Activated CD4-positive, alpha-beta memory T cell treated with anti-CD3 and anti-CD28 coated beads, Interleukin-2, amount 10 ng/mL, durations not matched to agents 7 days and 5 days (primary cell): Measurements from ENCODE around the gene FAM149B1. TPM values are rescaled to one million over a fixed set of nuclear protein-coding genes. Genes with fewer than 3 reads are reported as not detected.
"Not testable (repeated sequence)": the region's sequence is repeated elsewhere in the genome, so short reads cannot be mapped to it uniquely, and the experiment has no call there.

Source experiments
- CTCF ChIA-PET: fragments of 350-600 bp; sonication (Branson Sonifier 250); formaldehyde crosslinking; loops from one replicate; lab custom pipeline; 2021; ENCODE audit warnings: antibody characterized with exemption, inconsistent platforms; lab: Charles Lee
- POLR2A ChIA-PET: fragments of 350-600 bp; sonication (Branson Sonifier 250); formaldehyde crosslinking; loops from one replicate; lab custom pipeline; 2021; ENCODE audit warnings: antibody characterized with exemption; lab: Charles Lee
- DNase-seq: peaks from one replicate; pipeline ENCODE4 v3.0.0-alpha.2; 2020
- H3K27ac Mint-ChIP-seq: one replicate; pipeline ENCODE4 v1.8.0; 2021; ENCODE audit warnings: mild to moderate bottlenecking, mixed read lengths
- H3K27me3 Mint-ChIP-seq: one replicate; pipeline ENCODE4 v1.8.0; 2021; ENCODE audit warnings: mixed read lengths
- H3K36me3 Mint-ChIP-seq: one replicate; pipeline ENCODE4 v1.8.0; 2021; ENCODE audit warnings: low read depth, mixed read lengths
- H3K4me1 Mint-ChIP-seq: one replicate; pipeline ENCODE4 v1.8.0; 2021; ENCODE audit warnings: mixed read lengths
- H3K4me3 Mint-ChIP-seq: one replicate; pipeline ENCODE4 v1.8.0; 2021; ENCODE audit warnings: mild to moderate bottlenecking, mixed read lengths
- H3K9me3 Mint-ChIP-seq: one replicate; pipeline ENCODE4 v1.8.0; 2021; ENCODE audit warnings: mixed read lengths
- total RNA-seq, 2 experiments: library from RNA; stranded (reverse); gene quantifications; one replicate each; pipeline ENCODE4 v1.2.3, GENCODE V29; 2021

Gene FAM149B1
- total RNA-seq, result 10 to 100 TPM; 15.7 to 17.4 TPM

DNA sequence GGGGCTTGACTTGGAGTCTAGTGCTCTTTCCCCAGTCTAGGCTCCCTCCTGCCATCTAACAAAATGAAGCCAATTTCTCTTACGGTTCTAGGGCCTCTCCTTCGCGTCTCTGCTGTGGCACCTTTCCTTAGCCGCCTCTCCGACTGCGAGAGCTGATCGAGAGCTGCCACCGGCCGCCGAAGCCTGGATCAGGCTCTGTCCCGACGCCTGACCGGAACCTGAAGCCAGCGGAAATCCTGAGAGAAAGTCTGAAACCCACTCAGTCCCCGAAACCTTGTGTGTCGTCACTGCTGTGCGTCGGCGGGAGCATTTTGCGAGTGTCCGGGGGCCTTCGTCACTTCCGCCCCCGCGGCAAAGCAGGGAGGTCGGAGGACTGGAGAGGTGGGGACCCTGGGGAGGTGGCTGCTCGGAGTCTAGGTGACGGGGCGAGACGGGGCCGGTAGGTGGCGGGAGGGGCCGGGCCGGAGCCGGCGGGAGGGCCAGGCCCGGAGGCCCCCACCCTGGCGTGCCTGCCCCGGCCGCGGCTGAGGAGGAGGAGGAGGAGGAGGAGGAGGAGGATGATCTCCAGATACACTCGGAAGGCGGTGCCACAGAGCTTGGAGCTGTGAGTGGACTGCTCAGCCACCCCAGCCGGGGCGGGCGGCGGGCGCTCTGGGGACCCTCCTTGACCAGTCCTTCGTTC lies at the start of gene FAM149B1, which contains the start of gene ECD:
Gene FAM149B1 (plus strand): TSS at position 337 of the 682 bp plus-strand sequence. CDS start 221 bp downstream, at position 558.
Gene ECD (minus strand): TSS at position 226 of the 682 bp plus-strand sequence. CDS start 4,071 bp downstream, outside the sequence.
- Mint-ChIP-seq H3K27ac (peak within 1 kb of the TSS; percentile 98), H3K4me1 (peaks cover 40% of the 10 kb centered on the region), H3K36me3 (peaks cover 23% of the 10 kb centered on the region), H3K27me3 (no peaks in the 10 kb centered on the region), H3K4me3 (peak within 1 kb of the TSS; percentile 100), H3K9me3 (no peaks in the 10 kb centered on the region)
- ChIA-PET CTCF (interaction anchor here (0.6 to 3.2 kb wide), 5 partner anchors 9 to 253 kb away, joined by 3 to 19 read pairs (median 7); partner anchors contain the start of genes DNAJC9 and P4HA1), POLR2A (interaction anchor here (0.7 to 4.2 kb wide), 15 partner anchors 10 to 458 kb away, joined by 3 to 35 read pairs (median 4); partner anchors contain the start of genes DNAJC9, MRPS16, NUDT13 and P4HA1)
- DNase-seq, result peak; percentile 94

DNA sequence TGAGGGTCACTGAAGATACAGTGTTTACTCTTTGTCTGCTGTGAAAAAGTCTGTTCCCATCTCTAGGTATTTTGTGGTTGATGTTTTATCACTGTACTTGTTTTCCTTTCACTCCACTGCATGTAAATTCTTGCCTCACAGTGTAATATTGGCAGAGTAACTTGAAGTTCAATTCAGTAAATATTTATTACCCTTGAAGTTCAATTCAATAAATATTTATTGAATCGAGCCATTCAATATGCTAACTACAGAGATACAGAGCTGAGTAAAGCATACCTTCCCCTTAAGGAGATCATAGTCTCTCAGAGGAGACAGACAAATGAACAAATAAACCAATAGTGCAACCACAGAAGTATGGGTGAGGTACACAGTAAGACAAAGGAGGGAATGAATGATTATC lies 48.5 kb upstream of the FAM149B1 start:
- no peak overlapping the region for H3K27ac Mint-ChIP-seq

DNA sequence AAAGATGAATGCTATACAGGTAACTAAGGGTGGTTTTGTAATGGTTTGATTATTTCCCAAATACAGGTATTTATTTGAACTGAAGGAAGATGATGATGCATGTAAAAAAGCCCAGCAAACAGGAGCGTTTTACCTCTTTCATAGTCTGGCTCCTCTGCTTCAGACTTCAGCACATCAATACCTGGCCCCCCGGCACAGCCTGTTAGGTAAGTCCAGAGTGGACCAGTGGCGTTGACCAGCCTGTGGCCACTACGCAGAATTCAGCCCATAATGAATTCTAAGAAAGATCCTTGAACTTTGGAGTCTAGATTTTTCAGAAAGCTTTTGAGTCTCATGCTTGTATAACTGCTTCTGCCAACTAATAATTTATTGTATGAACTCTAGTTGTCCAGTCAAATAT lies 48.0 kb upstream of the FAM149B1 start:
- ChIA-PET POLR2A (no interaction called here), CTCF (no interaction called here)
- Mint-ChIP-seq H3K36me3 (peaks cover 11% of the 10 kb centered on the region), H3K9me3 (no peaks in the 10 kb centered on the region), H3K4me1 (peaks cover 2% of the 10 kb centered on the region), H3K27ac (no peak overlapping the region), H3K4me3 (no peak overlapping the region), H3K27me3 (no peaks in the 10 kb centered on the region)
- DNase-seq, result no peak

More for the DNA sequence above, 48.5 kb upstream of the FAM149B1 start:
- Mint-ChIP-seq H3K36me3 (peaks cover 11% of the 10 kb centered on the region), H3K9me3 (no peaks in the 10 kb centered on the region), H3K27me3 (no peaks in the 10 kb centered on the region), H3K4me3 (no peak overlapping the region), H3K4me1 (peaks cover 2% of the 10 kb centered on the region)
- CTCF ChIA-PET, result no interaction called here
- POLR2A ChIA-PET, result no interaction called here
- no peak for DNase-seq

DNA sequence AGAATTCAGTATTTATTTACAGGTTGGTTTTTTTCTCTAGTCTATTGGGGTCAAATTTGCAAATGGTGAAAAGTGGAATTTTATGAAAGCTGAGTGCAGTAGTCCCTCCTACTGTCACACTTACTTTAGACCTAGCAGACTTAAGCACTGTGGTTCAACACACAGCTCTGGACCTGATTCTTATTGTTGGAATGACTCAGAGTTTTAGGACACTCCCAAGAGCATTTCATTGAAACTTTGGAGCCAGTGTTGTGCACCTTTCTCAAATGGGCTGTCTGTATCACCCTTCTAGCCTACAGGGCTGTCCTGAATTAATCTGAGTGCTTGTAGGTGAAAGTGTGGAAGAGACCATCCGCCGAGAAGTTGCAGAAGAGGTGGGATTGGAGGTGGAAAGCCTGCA lies 41.6 kb upstream of the FAM149B1 start:
- no peaks in the 10 kb centered on the region for H3K4me1 Mint-ChIP-seq
- CTCF ChIA-PET, result no interaction called here
- no peak for DNase-seq
- peaks cover 20% of the 10 kb centered on the region for H3K36me3 Mint-ChIP-seq
- H3K27ac Mint-ChIP-seq, result no peak overlapping the region
- no peaks in the 10 kb centered on the region for H3K27me3 Mint-ChIP-seq
- POLR2A ChIA-PET, result no interaction called here
- no peak overlapping the region for H3K4me3 Mint-ChIP-seq
- H3K9me3 Mint-ChIP-seq, result no peaks in the 10 kb centered on the region

DNA sequence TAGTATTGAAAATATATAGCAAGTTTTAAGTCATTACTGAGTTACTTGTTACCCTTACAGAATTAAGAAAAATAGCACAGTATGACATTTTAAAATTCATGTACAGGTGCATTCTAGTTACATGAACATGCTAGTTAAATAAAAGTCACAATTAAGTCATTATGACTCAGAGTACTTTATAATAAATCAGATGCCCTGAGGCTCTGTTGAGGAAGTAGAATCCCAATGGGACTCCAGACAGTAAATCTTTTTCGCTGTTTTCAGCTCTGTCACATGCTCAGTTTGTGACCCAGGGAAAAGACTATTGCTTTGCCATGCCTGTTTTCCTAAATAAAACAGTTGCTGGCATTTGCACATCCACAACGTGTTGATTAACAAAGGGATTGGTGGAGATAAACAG lies 36.6 kb upstream of the FAM149B1 start:
- Mint-ChIP-seq H3K9me3 (no peaks in the 10 kb centered on the region), H3K27ac (no peak overlapping the region), H3K4me1 (no peaks in the 10 kb centered on the region), H3K27me3 (no peaks in the 10 kb centered on the region), H3K4me3 (no peak overlapping the region), H3K36me3 (peaks cover 53% of the 10 kb centered on the region)
- CTCF ChIA-PET, result no interaction called here
- DNase-seq, result no peak
- POLR2A ChIA-PET, result no interaction called here

DNA sequence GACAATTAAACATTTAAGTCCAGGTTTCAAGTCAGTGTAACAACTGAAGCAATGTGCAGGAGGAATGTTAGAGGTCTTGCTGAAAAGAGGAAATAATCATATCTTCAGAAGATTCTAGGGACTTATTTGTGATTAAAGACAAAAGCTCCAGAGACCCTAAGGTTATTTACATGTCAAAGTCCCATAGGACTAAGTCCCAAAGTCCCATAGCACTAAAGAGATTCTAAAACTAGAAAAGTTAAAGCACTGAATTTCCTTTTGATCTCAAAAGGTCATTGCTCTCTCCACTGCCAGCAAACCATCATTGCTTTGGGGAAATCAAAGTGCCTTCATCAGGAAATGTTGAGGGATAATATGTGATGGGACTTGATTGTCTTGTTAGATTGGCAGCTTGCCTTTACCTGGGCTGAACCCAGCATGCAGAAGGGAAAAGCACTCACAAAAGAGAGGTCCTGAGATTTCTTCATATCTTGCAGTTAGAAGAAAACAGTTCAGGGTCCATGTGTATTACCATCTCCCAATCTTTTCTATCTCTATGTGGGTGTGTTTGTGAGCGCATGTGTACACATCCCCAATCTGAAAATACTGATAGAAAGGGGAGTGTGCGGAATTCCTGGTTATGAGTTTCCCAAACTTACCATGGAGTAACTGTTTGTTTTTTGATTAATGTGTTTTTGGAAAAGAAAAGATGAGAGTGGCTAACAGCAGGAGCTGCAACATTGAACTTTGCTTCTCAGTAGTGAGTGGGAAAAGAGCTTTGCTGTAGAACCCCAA lies 35.8 kb upstream of the FAM149B1 start:
- ChIA-PET POLR2A (interaction anchor here (1.0 kb wide), 1 partner anchor 21 kb away, joined by 3 read pairs; no protein-coding TSS in a partner anchor), CTCF (no interaction called here)
- H3K36me3 Mint-ChIP-seq, result peaks cover 53% of the 10 kb centered on the region
- no peak for DNase-seq
- H3K4me1 Mint-ChIP-seq, result no peaks in the 10 kb centered on the region
- no peaks in the 10 kb centered on the region for H3K27me3 Mint-ChIP-seq
- no peak overlapping the region for H3K27ac Mint-ChIP-seq
- no peak overlapping the region for H3K4me3 Mint-ChIP-seq
- H3K9me3 Mint-ChIP-seq, result no peaks in the 10 kb centered on the region

DNA sequence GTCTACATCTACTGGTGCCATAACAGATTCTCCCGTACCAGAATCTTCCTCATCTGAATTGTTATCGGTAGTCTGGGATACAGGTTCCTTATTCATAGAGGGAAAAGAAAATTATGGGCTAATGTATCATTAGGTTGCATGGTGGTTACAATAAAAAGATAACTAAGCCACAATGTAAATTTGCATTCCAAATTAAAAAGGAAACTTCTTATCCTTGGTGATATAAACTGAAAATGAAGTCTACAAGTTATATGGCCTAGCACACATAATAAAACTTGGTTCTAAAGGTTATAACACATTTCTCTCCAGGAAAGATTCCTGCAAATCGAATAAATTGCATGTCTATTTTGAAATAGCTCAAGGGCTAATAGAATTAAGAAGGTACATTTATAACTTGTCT lies 33.2 kb upstream of the FAM149B1 start:
- H3K36me3 Mint-ChIP-seq, result peaks cover 68% of the 10 kb centered on the region
- no peak for DNase-seq
- no peak overlapping the region for H3K4me3 Mint-ChIP-seq
- POLR2A ChIA-PET, result interaction anchor here (0.6 to 1.1 kb wide), 2 partner anchors 11 to 39 kb away, joined by 3 read pairs; no protein-coding TSS in a partner anchor
- no peaks in the 10 kb centered on the region for H3K27me3 Mint-ChIP-seq
- peaks cover 2% of the 10 kb centered on the region for H3K4me1 Mint-ChIP-seq
- H3K9me3 Mint-ChIP-seq, result no peaks in the 10 kb centered on the region
- no peak overlapping the region for H3K27ac Mint-ChIP-seq
- CTCF ChIA-PET, result interaction anchor here (2.1 to 8.1 kb wide), 2 partner anchors 24 to 38 kb away, joined by 11 to 36 read pairs; partner anchors contain the start of gene P4HA1

DNA sequence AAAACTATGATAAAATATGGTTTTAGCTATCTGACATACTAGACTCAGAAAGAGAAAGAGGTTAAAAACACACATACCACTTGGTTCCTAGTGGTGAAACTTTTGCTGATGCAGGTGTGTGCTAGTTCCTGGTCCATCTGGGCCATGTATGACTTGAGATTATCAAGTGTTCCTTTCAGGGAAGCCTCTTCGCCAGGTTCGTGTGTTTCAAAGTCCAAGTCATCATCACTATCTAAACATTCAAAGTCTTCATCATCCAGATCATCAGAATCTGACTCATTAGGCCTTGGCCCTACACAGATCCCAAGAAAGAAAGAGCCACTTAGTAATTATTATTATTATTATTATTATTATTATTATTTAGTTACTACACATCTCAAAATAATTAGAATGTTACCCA lies 31.3 kb upstream of the FAM149B1 start:
- ChIA-PET CTCF (interaction anchor here (2.1 to 8.1 kb wide), 2 partner anchors 22 to 40 kb away, joined by 11 to 36 read pairs; partner anchors contain the start of gene P4HA1), POLR2A (interaction anchor here (0.6 kb wide), 1 partner anchor 9 kb away, joined by 3 read pairs; no protein-coding TSS in a partner anchor)
- H3K27ac Mint-ChIP-seq, result no peak overlapping the region
- H3K27me3 Mint-ChIP-seq, result no peaks in the 10 kb centered on the region
- no peaks in the 10 kb centered on the region for H3K9me3 Mint-ChIP-seq
- peaks cover 64% of the 10 kb centered on the region for H3K36me3 Mint-ChIP-seq
- peaks cover 2% of the 10 kb centered on the region for H3K4me1 Mint-ChIP-seq
- H3K4me3 Mint-ChIP-seq, result no peak overlapping the region
- no peak for DNase-seq

DNA sequence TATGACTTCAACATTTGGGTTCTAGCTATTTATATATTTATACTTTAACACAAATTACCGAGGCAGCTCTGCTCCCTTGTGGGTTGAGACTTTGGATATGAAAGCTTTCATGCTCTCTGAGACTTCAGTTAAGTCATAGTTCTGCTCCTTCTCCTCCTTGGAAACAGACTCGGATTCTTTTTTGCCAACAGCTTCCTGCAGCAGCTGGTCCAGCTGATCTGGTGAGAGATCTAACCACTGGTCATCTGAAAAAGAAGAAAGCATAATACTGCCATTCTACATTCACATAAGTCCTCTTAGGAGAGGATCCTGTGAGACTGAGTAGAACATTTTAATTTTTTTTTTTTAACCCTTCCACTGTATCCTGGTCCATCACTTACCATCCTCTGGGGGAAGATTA lies 28.7 kb upstream of the FAM149B1 start:
- no peak for DNase-seq
- Mint-ChIP-seq H3K27ac (no peak overlapping the region), H3K36me3 (peaks cover 58% of the 10 kb centered on the region), H3K27me3 (no peaks in the 10 kb centered on the region), H3K4me3 (no peak overlapping the region), H3K4me1 (peaks cover 2% of the 10 kb centered on the region), H3K9me3 (no peaks in the 10 kb centered on the region)
- POLR2A ChIA-PET, result no interaction called here
- CTCF ChIA-PET, result interaction anchor here (0.8 to 8.1 kb wide), 2 partner anchors 19 to 44 kb away, joined by 5 to 36 read pairs; no protein-coding TSS in a partner anchor

DNA sequence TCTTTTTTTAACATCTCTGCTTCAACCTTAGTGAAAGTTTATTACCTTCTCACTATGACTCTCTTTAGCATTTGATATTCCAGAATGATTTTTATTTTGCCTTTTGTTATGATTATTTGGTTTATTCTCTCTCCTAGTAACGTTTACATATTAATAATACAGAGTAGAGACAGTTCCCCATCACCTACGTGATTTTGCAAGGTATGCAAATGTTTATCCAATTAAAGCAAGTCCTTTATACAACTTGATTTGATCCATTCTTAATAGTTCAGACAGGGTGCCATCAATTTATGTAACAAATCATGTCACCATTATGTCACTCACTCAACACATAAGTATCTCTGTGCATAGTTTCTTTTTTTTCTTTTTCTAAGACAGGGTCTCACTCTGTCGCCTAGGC lies 26.3 kb upstream of the FAM149B1 start:
- Mint-ChIP-seq H3K4me3 (no peak overlapping the region), H3K4me1 (peaks cover 2% of the 10 kb centered on the region), H3K27ac (no peak overlapping the region), H3K36me3 (peaks cover 45% of the 10 kb centered on the region), H3K9me3 (no peaks in the 10 kb centered on the region), H3K27me3 (no peaks in the 10 kb centered on the region)
- CTCF ChIA-PET, result no interaction called here
- POLR2A ChIA-PET, result no interaction called here
- no peak for DNase-seq

DNA sequence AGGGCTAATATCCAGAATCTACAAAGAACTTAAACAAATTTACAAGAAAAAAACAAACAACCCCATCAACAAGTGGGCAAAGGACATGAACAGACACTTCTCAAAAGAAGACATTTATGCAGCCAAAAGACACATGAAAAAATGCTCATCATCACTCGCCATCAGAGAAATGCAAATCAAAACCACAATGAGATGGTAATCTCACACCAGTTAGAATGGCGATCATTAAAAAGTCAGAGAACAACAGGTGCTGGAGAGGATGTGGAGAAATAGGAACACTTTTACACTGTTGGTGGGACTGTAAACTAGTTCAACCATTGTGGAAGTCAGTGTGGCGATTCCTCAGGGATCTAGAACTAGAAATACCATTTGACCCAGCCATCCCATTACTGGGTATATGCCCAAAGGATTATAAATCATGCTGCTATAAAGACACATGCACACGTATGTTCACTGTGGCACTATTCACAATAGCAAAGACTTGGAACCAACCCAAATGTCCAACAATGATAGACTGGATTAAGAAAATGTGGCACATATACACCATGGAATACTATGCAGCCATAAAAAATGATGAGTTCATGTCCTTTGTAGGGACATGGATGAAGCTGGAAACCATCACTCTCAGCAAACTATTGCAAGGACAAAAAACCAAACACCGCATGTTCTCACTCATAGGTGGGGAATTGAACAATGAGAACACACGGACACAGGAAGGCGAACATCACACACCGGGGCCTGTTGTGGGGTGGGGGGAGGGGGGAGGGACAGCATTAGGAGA lies 17.1 kb upstream of the FAM149B1 start:
- H3K36me3 Mint-ChIP-seq, result peaks cover 56% of the 10 kb centered on the region
- CTCF ChIA-PET, result interaction anchor here (1.1 kb wide), 1 partner anchor 54 kb away, joined by 4 read pairs; no protein-coding TSS in a partner anchor
- not testable (repeated sequence) for H3K27ac Mint-ChIP-seq

DNA sequence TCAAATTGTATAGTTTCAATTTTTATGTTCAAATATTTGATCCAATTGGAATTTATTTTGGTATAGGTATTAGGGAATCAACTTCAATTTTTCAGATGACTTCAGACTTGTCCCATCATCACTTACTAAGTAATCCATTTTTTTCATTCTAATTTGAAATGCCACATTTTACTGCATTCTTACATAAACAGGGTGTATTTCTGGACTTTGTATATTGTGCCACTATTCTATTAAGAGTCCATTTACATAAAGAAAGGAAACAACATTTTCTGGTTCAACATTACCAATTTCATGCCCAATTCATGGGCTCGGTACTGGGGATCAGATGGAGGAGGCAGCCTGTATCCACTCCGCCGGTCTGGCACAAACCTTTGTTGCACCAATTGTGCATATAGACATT lies 15.9 kb upstream of the FAM149B1 start:
- Mint-ChIP-seq H3K4me3 (no peak overlapping the region), H3K36me3 (peaks cover 61% of the 10 kb centered on the region), H3K9me3 (peaks cover 2% of the 10 kb centered on the region), H3K4me1 (peaks cover 1% of the 10 kb centered on the region), H3K27ac (no peak overlapping the region), H3K27me3 (no peaks in the 10 kb centered on the region)
- no peak for DNase-seq
- ChIA-PET CTCF (interaction anchor here (1.1 to 1.2 kb wide), 2 partner anchors 19 to 55 kb away, joined by 3 to 4 read pairs; no protein-coding TSS in a partner anchor), POLR2A (no interaction called here)

More for the DNA sequence above, 17.1 kb upstream of the FAM149B1 start:
- H3K4me1 Mint-ChIP-seq, H3K9me3 Mint-ChIP-seq, DNase-seq, POLR2A ChIA-PET, H3K4me3 Mint-ChIP-seq, H3K27me3 Mint-ChIP-seq: not testable (repeated sequence)
